H1 (cell line): ENCODE results near the gene AKIRIN2.

Experiments used
- CTCF ChIP-seq, 3 experiments: IDR thresholded peaks; 1 replicate in 2 of 3; 2 replicates in 1 of 3; pipeline versions ENCODE4 v1.5.1 to v1.6.1; 2011; ENCODE audit warnings: low read length in 3 of 3, mild to moderate bottlenecking in 3 of 3, inconsistent platforms in 2 of 3, low read depth in 1 of 3, moderate library complexity in 1 of 3; ENCODE audit not compliant: insufficient read depth in 1 of 3; ENCODE audit errors: control extremely low read depth in 1 of 3
- EP300 ChIP-seq, 2 experiments: IDR thresholded peaks; 1 replicate in 1 of 2; 2 replicates in 1 of 2; pipeline ENCODE4 v1.6.1; 2011 to 2012; ENCODE audit warnings: low read depth in 2 of 2, low read length in 2 of 2, mild to moderate bottlenecking in 2 of 2, borderline replicate concordance in 1 of 2, inconsistent platforms in 1 of 2, moderate library complexity in 1 of 2
- EZH2 ChIP-seq: fragments of 200-600 bp; sonication (generic); IDR thresholded peaks from 2 replicates; pipeline ENCODE4 v1.7.1; 2012; ENCODE audit warnings: low read depth, mild to moderate bottlenecking, moderate library complexity, low read length, inconsistent platforms; ENCODE audit not compliant: severe bottlenecking
- GABPA ChIP-seq: IDR thresholded peaks from 2 replicates; pipeline ENCODE4 v1.6.1; 2011; ENCODE audit warnings: mild to moderate bottlenecking, low read length, moderate library complexity, borderline replicate concordance; ENCODE audit not compliant: insufficient read depth
- JUN ChIP-seq: IDR thresholded peaks from 2 replicates; pipeline ENCODE4 v1.6.1; 2011; ENCODE audit warnings: low read depth, mild to moderate bottlenecking, improper control_type of control experiment, low read length
- POLR2A ChIP-seq, 2 experiments: IDR thresholded peaks; 1 replicate in 1 of 2; 2 replicates in 1 of 2; pipeline ENCODE4 v1.6.1; 2011; ENCODE audit warnings: low read depth in 2 of 2, low read length in 2 of 2, mild to moderate bottlenecking in 2 of 2; ENCODE audit errors: control extremely low read depth in 1 of 2
- SP1 ChIP-seq: IDR thresholded peaks from 2 replicates; pipeline ENCODE4 v1.6.1; 2011; ENCODE audit warnings: low read depth, low read length
- TF ChIP-seq, protein P1 (sequence below): IDR thresholded peaks from 2 replicates; pipeline ENCODE4 v1.6.1; 2012; ENCODE audit warnings: inconsistent platforms

- no peak for TF ChIP-seq POLR2A (IDR thresholded peaks at IDR 0.05; ENCODE audit: control extremely low read depth in 1 of 2, low read depth in 2 of 2, low read length in 2 of 2)
- no peak for TF ChIP-seq SP1
- no peak for TF ChIP-seq GABPA
- TF ChIP-seq CTCF (IDR thresholded peaks at IDR 0.05; ENCODE audit: control extremely low read depth in 1 of 3, insufficient read depth in 1 of 3, low read depth in 1 of 3, low read length in 3 of 3) = no peak
- no peak for TF ChIP-seq EP300 (IDR thresholded peaks at IDR 0.05; ENCODE audit: borderline replicate concordance in 1 of 2, low read depth in 2 of 2, low read length in 2 of 2)
- TF ChIP-seq JUN = no peak
- TF ChIP-seq EZH2 = no peak
- TF ChIP-seq, protein P1, sequence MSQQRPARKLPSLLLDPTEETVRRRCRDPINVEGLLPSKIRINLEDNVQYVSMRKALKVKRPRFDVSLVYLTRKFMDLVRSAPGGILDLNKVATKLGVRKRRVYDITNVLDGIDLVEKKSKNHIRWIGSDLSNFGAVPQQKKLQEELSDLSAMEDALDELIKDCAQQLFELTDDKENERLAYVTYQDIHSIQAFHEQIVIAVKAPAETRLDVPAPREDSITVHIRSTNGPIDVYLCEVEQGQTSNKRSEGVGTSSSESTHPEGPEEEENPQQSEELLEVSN = no peak
Observed at GRCh38 chr6:87741001-87741650, 39.1 kb upstream of the AKIRIN2 start.
